Stimulated activated CD4-positive, alpha-beta T cell treated with anti-CD3 and anti-CD28 coated beads, Interleukin-4, amount 100 ng/mL, for 1 hour (primary cell): ENCODE results near the gene HYAL1.

Experiments used
- DNase-seq: peaks from one replicate; pipeline ENCODE4 v3.0.0-alpha.2; 2020

HYAL1 gene

GRCh38 chr3:50258029-50258680, 45.2 kb downstream of the HYAL1 start:
- no peak for DNase-seq

- DNase-seq, result peak; percentile 49
Observed at GRCh38 chr3:50256978-50257890, 46.1 kb downstream of the HYAL1 start.

GRCh38 chr3:50255251-50255615, 48.1 kb downstream of the HYAL1 start:
- no peak for DNase-seq

- no peak for DNase-seq
Observed at GRCh38 chr3:50254577-50255250, 48.7 kb downstream of the HYAL1 start.

GRCh38 chr3:50251220-50251619, 52.2 kb downstream of the HYAL1 start:
- peak; percentile 55 for DNase-seq

GRCh38 chr3:50250514-50250913, 52.9 kb downstream of the HYAL1 start:
- DNase-seq, result no peak
